ENCODE results near the gene BHMT.
"Not testable (repeated sequence)": the region's sequence is repeated elsewhere in the genome, so short reads cannot be mapped to it uniquely, and the experiment has no call there.

The BHMT gene

DNA sequence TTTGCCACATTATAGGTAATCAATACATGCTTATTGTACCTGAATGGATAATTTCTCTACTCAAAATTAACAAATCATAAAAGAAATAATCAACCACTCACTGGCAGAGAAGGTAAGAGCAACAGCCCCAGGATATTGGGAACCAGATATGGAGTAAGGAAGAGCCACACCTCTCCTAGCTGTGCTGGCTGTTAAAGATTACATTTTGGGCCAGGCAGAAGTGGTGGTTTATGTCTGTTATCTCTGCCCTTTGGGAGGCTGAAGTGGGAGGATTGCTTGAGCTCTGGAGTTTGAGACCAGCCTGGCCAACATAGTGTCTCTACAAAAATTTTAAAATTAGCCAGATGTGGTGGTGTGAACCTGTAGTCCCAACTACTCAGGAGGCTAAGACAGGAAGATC is 56.4 kb downstream of the BHMT start:
- FAIRE-seq (no peak), DNase-seq (ENCODE audit: insufficient read length, low spot score) (no peak)

GRCh38 chr5:79170661-79171060 is 59.1 kb downstream of the BHMT start:
- no peak for DNase-seq (ENCODE audit: insufficient read length, low spot score)
- no peak for FAIRE-seq

- FAIRE-seq: no peak
- DNase-seq (ENCODE audit: insufficient read length, low spot score): no peak
Measured at GRCh38 chr5:79171635-79172245, 60.1 kb downstream of the BHMT start.

- DNase-seq (ENCODE audit: insufficient read length, low spot score): no peak
- no peak for FAIRE-seq
Measured at GRCh38 chr5:79172269-79172668, 60.7 kb downstream of the BHMT start.

GRCh38 chr5:79173626-79174025 is 62.0 kb downstream of the BHMT start:
- DNase-seq (ENCODE audit: insufficient read length, low spot score) (no peak), FAIRE-seq (no peak)

GRCh38 chr5:79180449-79180848 is 68.8 kb downstream of the BHMT start:
- not testable (repeated sequence) for DNase-seq (ENCODE audit: insufficient read length, low spot score); FAIRE-seq

- DNase-seq (ENCODE audit: insufficient read length, low spot score): no peak
- no peak for FAIRE-seq
Measured at GRCh38 chr5:79181419-79182022, 69.9 kb downstream of the BHMT start.

Data from HTR-8/SVneo (cell line).